GM12878 (cell line): ENCODE measurements around the gene MGMT. TPM values are rescaled to one million over a fixed set of nuclear protein-coding genes. Genes with fewer than 3 reads are reported as not detected.

ENCODE experiments used
- ATAC-seq: fragments of 200-7000 bp; cut with Tn5 transposase; 3 replicates; pipeline ENCODE4 v1.9.1; 2020; ENCODE audit warnings: mild to moderate bottlenecking, moderate library complexity
- BruUV-seq: library from RNA; stranded (reverse); fragments of 400-500 nt; replicated peaks from 2 replicates; lab custom pipeline; 2021; lab: Mats Ljungman, UMichigan
- CTCF ChIA-PET: fragments of 300-600 bp; sonication (Branson Sonifier 250); formaldehyde crosslinking; extraction: SDS; loops from one replicate; lab custom pipeline; 2021; ENCODE audit warnings: inconsistent platforms; lab: Yijun Ruan, JAX
- POLR2A ChIA-PET: fragments of 350-600 bp; formaldehyde crosslinking; extraction: SDS; loops from one replicate; lab custom pipeline; 2021; ENCODE audit warnings: inconsistent platforms; lab: Charles Lee
- RAD21 ChIA-PET: fragments of 300-600 bp; sonication (Branson Sonifier 250); formaldehyde crosslinking; loops from one replicate; lab custom pipeline; 2023; ENCODE audit warnings: antibody characterized with exemption; ENCODE audit not compliant: unreplicated experiment; lab: Charles Lee
- SMC1A ChIA-PET: fragments of 300-600 bp; sonication (Branson Sonifier 250); formaldehyde crosslinking; loops from one replicate; lab custom pipeline; 2023; ENCODE audit not compliant: unreplicated experiment, uncharacterized antibody; lab: Charles Lee
- DNase-seq: peaks from one replicate; pipeline ENCODE4 v3.0.0-alpha.2; 2011; ENCODE audit warnings: low read depth, low spot score
- FAIRE-seq: peaks from 3 replicates; lab custom pipeline; 2011; peaks lifted over from hg19 to GRCh38; lab: Jason Lieb, UNC
- H2AFZ ChIP-seq: 2 replicates; pipeline ENCODE4 v1.6.0; 2011; ENCODE audit warnings: low read depth, low read length, control low read depth; ENCODE audit not compliant: control insufficient read depth
- H3K27ac ChIP-seq: 2 replicates; pipeline ENCODE4 v1.5.1; 2011; ENCODE audit warnings: control low read depth; ENCODE audit not compliant: control insufficient read depth, insufficient read depth
- H3K27me3 ChIP-seq, 2 experiments: replicated peaks in 1 of 2; 2 replicates each; pipeline versions ENCODE4 v1.6.0 to v1.6.1; 2011; ENCODE audit warnings: low read length in 1 of 2; ENCODE audit not compliant: control insufficient read depth in 2 of 2, insufficient read depth in 2 of 2
- H3K36me3 ChIP-seq, 2 experiments: 2 replicates each; pipeline ENCODE4 v1.5.1; 2011; ENCODE audit warnings: low read length in 1 of 2; ENCODE audit not compliant: control insufficient read depth in 2 of 2, insufficient read depth in 2 of 2
- H3K4me1 ChIP-seq: 2 replicates; pipeline ENCODE4 v1.6.1; 2011; ENCODE audit warnings: mild to moderate bottlenecking, low read length, moderate library complexity, mixed read lengths; ENCODE audit not compliant: control insufficient read depth, insufficient read depth
- H3K4me2 ChIP-seq: 2 replicates; pipeline ENCODE4 v1.6.0; 2011; ENCODE audit warnings: control low read depth; ENCODE audit not compliant: control insufficient read depth, insufficient read depth
- H3K4me3 ChIP-seq: fragments of 200-600 bp; sonication (generic); 2 replicates; pipeline ENCODE4 v1.5.1; 2016
- H3K79me2 ChIP-seq: 2 replicates; pipeline ENCODE4 v1.6.0; 2011; ENCODE audit warnings: low read length; ENCODE audit not compliant: control insufficient read depth, insufficient read depth
- H3K9ac ChIP-seq: 2 replicates; pipeline ENCODE4 v1.8.0; 2011; ENCODE audit warnings: low read length, control low read depth, mixed read lengths; ENCODE audit not compliant: control insufficient read depth, insufficient read depth
- H3K9me3 ChIP-seq: replicated peaks from 3 replicates; pipeline ENCODE4 v1.5.1; 2011; ENCODE audit warnings: mild to moderate bottlenecking, low read length; ENCODE audit not compliant: control insufficient read depth, insufficient read depth
- H4K20me1 ChIP-seq: 2 replicates; pipeline ENCODE4 v1.6.0; 2011; ENCODE audit not compliant: control insufficient read depth, insufficient read depth
- CEBPB ChIP-seq, 2 experiments: fragments of 150-350 bp in 1 of 2; IDR thresholded peaks; 2 replicates each; pipeline ENCODE4 v1.6.1; 2012 to 2014; ENCODE audit warnings: low read depth in 2 of 2, low read length in 2 of 2, borderline replicate concordance in 1 of 2, inconsistent platforms in 1 of 2
- CEBPZ ChIP-seq: fragments of 150-350 bp; IDR thresholded peaks from 2 replicates; pipeline ENCODE4 v1.6.1; 2016; ENCODE audit warnings: low read depth, low read length
- CREB1 ChIP-seq: IDR thresholded peaks from 2 replicates; pipeline ENCODE4 v1.6.1; 2012; ENCODE audit warnings: low read depth, mild to moderate bottlenecking, inconsistent platforms
- FOS ChIP-seq: IDR thresholded peaks from 3 replicates; pipeline ENCODE4 v1.6.1; 2011; ENCODE audit warnings: borderline replicate concordance; ENCODE audit not compliant: insufficient read length; ENCODE audit errors: extremely low read depth
- HDAC6 ChIP-seq: fragments of 200-600 bp; sonication (generic); IDR thresholded peaks from one replicate; pipeline ENCODE4 v1.8.0; 2017; ENCODE audit warnings: antibody characterized with exemption; ENCODE audit not compliant: unreplicated experiment
- HDGF ChIP-seq: fragments of 450-650 bp; IDR thresholded peaks from 2 replicates; pipeline ENCODE4 v1.6.1; 2016; ENCODE audit warnings: antibody characterized with exemption
- KAT2A ChIP-seq: conservative IDR thresholded peaks from 2 replicates; pipeline ENCODE4 v1.6.1; 2011; ENCODE audit warnings: low read depth, low read length; ENCODE audit not compliant: control insufficient read depth
- MEF2B ChIP-seq: fragments of 450-650 bp; IDR thresholded peaks from 2 replicates; pipeline ENCODE4 v1.6.1; 2018; ENCODE audit warnings: mild to moderate bottlenecking, moderate library complexity; ENCODE audit not compliant: partially characterized antibody, poor library complexity, severe bottlenecking
- NFYB ChIP-seq: IDR thresholded peaks from 2 replicates; pipeline ENCODE4 v1.6.1; 2011; ENCODE audit warnings: low read depth, mild to moderate bottlenecking, low read length, improper control_type of control experiment, moderate library complexity; ENCODE audit not compliant: insufficient read depth
- NRF1 ChIP-seq: conservative IDR thresholded peaks from 2 replicates; pipeline ENCODE4 v1.6.1; 2011; ENCODE audit warnings: mild to moderate bottlenecking, low read depth, low read length, improper control_type of control experiment
- RB1 ChIP-seq: fragments of 450-650 bp; formaldehyde crosslinking; IDR thresholded peaks from 2 replicates; pipeline ENCODE4 v1.6.1; 2017; ENCODE audit warnings: mild to moderate bottlenecking, borderline replicate concordance
- RUNX3 ChIP-seq: IDR thresholded peaks from 2 replicates; pipeline ENCODE4 v1.6.1; 2012; ENCODE audit warnings: low read length, inconsistent platforms
- SUZ12 ChIP-seq: fragments of 200-600 bp; sonication (generic); IDR thresholded peaks from one replicate; pipeline ENCODE4 v1.6.1; 2018; ENCODE audit warnings: antibody characterized with exemption, mild to moderate bottlenecking; ENCODE audit not compliant: unreplicated experiment
- ZNF24 ChIP-seq: fragments of 450-650 bp; IDR thresholded peaks from 2 replicates; pipeline ENCODE4 v1.6.1; 2017; ENCODE audit warnings: antibody characterized with exemption, mild to moderate bottlenecking
- WGBS: methylation state at CpG from one replicate; pipeline ENCODE4 v1.1.6; 2016; ENCODE audit warnings: low lambda C conversion rate; ENCODE audit not compliant: insufficient replicate concordance, insufficient coverage; ENCODE audit errors: missing lambda C conversion rate; 5-methylcytosine and 5-hydroxymethylcytosine counted together
- in situ Hi-C: fragments of 300-500 bp; cut with MboI; formaldehyde crosslinking; loops from 9 replicates; pipeline ENCODE4 v1.14.3; 2018; ENCODE audit warnings: mixed read lengths
- intact Hi-C: fragments of 100-400 bp; cut with micrococcal nuclease; formaldehyde crosslinking; loops from one replicate; pipeline ENCODE4 v1.14.2; 2022; ENCODE audit not compliant: unreplicated experiment
- polyA plus RNA-seq, 11 experiments: library from polyadenylated mRNA; depleted of rRNA in 4 of 11; unstranded in 6 of 11; stranded (reverse) in 5 of 11; fragments of >200 nt; fragmentation: Nextera tagmentation in 4 of 11; fragmentation: Illumina TruSeq in 1 of 11; extraction: Ambion mirVana in 4 of 11; extraction: Trizol in 1 of 11; gene quantifications; 1 replicate in 1 of 11; 2 replicates in 10 of 11; pipeline versions ENCODE4 v1.2.1 to v1.2.3, GENCODE V29; 2011 to 2016; ENCODE audit warnings: inconsistent platforms in 2 of 11, missing spikeins in 2 of 11, low read depth in 1 of 11
- total RNA-seq, 4 experiments: library from RNA; depleted of rRNA in 3 of 4; stranded (reverse); fragments of >200 nt in 3 of 4; fragmentation: Illumina TruSeq in 1 of 4; extraction: Trizol in 1 of 4; gene quantifications; 2 replicates each; pipeline versions ENCODE4 v1.2.1 to v1.2.3, GENCODE V29; 2013 to 2021
- TF ChIP-seq, protein P1 (sequence below): fragments of 450-650 bp; IDR thresholded peaks from 2 replicates; pipeline ENCODE4 v1.6.1; 2017; ENCODE audit warnings: mild to moderate bottlenecking, moderate library complexity

The MGMT gene
- total and polyA plus RNA-seq, 10 of the 15 experiments (the other 5 are each of a cell fraction or from before 2014, with no cell fraction given): 0.16 to 24.2 (median 13.3) TPM

DNA sequence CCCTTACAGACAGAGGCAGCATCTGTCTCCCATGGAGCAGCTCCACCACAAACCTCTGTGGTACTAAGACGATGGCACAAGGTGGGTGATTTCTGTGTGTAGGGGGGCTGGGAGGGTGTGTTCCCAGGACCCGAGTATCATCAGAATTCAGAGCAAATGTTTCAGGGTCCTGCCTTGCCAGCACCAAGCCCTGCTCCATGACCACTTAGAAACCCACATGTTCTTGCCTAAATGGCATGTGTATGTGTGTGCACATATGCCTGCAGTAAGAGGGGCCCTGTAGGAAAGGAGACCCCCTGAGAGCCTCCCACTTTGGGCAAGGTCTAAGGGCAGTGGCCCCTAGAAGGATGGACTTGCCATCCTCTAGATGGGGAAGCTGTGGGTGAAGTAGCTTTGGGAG, 17.1 kb upstream of the MGMT start (continued):
- TF ChIP-seq CEBPZ (no peak), SUZ12 (no peak), RUNX3 (no peak), RB1 (no peak)
- TF ChIP-seq, all 136 proteins: peak for 0

GRCh38 chr10:129450391-129450790, 16.6 kb upstream of the MGMT start:
- POLR2A ChIA-PET: no interaction called here
- CTCF ChIA-PET: no interaction called here
- TF ChIP-seq NFYB (no peak), FOS (no peak), KAT2A (no peak), HDGF (no peak), ZNF24 (no peak), CEBPB (IDR thresholded peaks at IDR 0.05; ENCODE audit: borderline replicate concordance in 1 of 2, low read depth in 2 of 2, low read length in 2 of 2) (no peak), MEF2B (no peak), HDAC6 (no peak), NRF1 (no peak), CREB1 (no peak)
- TF ChIP-seq, protein P1, sequence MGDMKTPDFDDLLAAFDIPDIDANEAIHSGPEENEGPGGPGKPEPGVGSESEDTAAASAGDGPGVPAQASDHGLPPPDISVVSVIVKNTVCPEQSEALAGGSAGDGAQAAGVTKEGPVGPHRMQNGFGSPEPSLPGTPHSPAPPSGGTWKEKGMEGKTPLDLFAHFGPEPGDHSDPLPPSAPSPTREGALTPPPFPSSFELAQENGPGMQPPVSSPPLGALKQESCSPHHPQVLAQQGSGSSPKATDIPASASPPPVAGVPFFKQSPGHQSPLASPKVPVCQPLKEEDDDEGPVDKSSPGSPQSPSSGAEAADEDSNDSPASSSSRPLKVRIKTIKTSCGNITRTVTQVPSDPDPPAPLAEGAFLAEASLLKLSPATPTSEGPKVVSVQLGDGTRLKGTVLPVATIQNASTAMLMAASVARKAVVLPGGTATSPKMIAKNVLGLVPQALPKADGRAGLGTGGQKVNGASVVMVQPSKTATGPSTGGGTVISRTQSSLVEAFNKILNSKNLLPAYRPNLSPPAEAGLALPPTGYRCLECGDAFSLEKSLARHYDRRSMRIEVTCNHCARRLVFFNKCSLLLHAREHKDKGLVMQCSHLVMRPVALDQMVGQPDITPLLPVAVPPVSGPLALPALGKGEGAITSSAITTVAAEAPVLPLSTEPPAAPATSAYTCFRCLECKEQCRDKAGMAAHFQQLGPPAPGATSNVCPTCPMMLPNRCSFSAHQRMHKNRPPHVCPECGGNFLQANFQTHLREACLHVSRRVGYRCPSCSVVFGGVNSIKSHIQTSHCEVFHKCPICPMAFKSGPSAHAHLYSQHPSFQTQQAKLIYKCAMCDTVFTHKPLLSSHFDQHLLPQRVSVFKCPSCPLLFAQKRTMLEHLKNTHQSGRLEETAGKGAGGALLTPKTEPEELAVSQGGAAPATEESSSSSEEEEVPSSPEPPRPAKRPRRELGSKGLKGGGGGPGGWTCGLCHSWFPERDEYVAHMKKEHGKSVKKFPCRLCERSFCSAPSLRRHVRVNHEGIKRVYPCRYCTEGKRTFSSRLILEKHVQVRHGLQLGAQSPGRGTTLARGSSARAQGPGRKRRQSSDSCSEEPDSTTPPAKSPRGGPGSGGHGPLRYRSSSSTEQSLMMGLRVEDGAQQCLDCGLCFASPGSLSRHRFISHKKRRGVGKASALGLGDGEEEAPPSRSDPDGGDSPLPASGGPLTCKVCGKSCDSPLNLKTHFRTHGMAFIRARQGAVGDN: no peak

More at GRCh38 chr10:129450391-129450790, 16.6 kb upstream of the MGMT start:
- no peak overlapping the region for H3K9ac ChIP-seq
- RAD21 ChIA-PET: no interaction called here
- no peak overlapping the region for H3K4me3 ChIP-seq
- no peaks in the 10 kb centered on the region; the same call in 2 of the 3 replicates for H3K9me3 ChIP-seq
- no peak overlapping the region for H2AFZ ChIP-seq
- ATAC-seq (no peak), FAIRE-seq (no peak), DNase-seq (no peak)
- SMC1A ChIA-PET: no interaction called here
- no peaks in the 10 kb centered on the region for H3K4me1 ChIP-seq
- H3K79me2 ChIP-seq: no peaks in the 10 kb centered on the region
- 23% methylated on average over 3 of the region's 3 CpGs for WGBS
- no TSS peak for BruUV-seq
- H3K27ac ChIP-seq: no peak overlapping the region
- in situ Hi-C loops (no loop called here), intact Hi-C loops (no loop called here)
- no peak overlapping the region for H3K4me2 ChIP-seq
- H3K36me3 ChIP-seq: no peaks in the 10 kb centered on the region
- H3K27me3 ChIP-seq: no peaks in the 10 kb centered on the region
- H4K20me1 ChIP-seq: no peaks in the 10 kb centered on the region
